Measurements from ENCODE around the gene TBC1D3K.
"Not testable (repeated sequence)": the region's sequence is repeated elsewhere in the genome, so short reads cannot be mapped to it uniquely, and the experiment has no call there.

TBC1D3K gene

DNA sequence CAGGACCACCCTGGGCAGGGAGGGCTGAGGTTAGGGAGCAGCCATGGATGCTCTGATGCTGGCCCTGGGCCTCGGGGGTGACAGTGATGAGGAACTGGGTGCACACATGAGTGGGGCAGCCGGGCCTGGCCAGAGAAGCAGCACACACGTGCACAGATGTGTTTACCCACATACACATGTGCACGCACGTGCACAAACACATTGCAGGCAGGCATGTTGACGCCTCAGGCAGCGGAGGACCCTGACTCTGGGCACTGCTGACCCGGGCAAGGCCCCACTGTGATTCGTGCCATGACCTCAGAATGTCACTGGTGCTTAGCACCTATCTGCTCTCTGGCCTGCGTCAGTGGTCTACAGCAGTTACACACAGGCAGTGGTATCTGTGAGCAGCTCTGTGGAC, at the start of gene TBC1D3K:
TBC1D3K (plus strand) TSS at position 301 of the 400 bp plus-strand sequence. CDS start 1,585 bp downstream, outside the sequence.
- not testable (repeated sequence) for H3K9me3 ChIP-seq (ENCODE audit: low read depth, low read length); H3K36me3 ChIP-seq (ENCODE audit: insufficient read depth, low read length); H3K4me3 ChIP-seq; H3K27ac ChIP-seq; DNase-seq (ENCODE audit: low read depth, low spot score); H3K9ac ChIP-seq (ENCODE audit: insufficient read length)

DNA sequence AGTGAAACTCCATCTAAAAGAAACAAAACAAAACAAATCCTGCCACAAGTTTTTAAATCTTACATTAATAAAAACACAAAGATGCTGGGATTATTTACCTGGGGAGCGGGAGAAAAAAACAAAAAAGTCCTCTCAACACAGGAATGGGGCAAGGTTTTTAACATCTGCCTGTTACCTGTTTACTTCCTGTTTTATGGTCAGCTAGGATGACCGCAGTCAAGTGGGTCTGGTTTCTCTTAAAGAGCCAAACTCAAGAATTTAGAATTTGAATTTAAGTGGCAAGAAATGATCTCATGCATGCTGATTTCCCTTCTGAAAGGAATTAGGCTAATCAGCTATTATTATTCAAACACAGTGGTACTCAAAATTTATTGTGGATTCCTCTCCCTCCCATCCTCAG, 39.7 kb upstream of the TBC1D3K start:
- no peak overlapping the region for H3K4me3 ChIP-seq
- TF ChIP-seq EZH2 (IDR thresholded peaks at IDR 0.05) (no peak), FOXP2 (optimal IDR thresholded peaks at IDR 0.05; ENCODE audit: control extremely low read depth, extremely low read length, insufficient read depth) (no peak), POLR2AphosphoS5 (IDR thresholded peaks at IDR 0.05; ENCODE audit: borderline replicate concordance, low read depth, low read length) (no peak)
- no peak overlapping the region for H3K27ac ChIP-seq
- no peak for DNase-seq (ENCODE audit: low read depth, low spot score)
- no peak overlapping the region for H3K9ac ChIP-seq (ENCODE audit: insufficient read length)
- no peaks in the 10 kb centered on the region for H3K9me3 ChIP-seq (ENCODE audit: low read depth, low read length)
- H3K36me3 ChIP-seq (ENCODE audit: insufficient read depth, low read length), result no peaks in the 10 kb centered on the region

GRCh38 chr17:37885136-37885535, 39.1 kb upstream of the TBC1D3K start:
- H3K9ac ChIP-seq (ENCODE audit: insufficient read length), result no peak overlapping the region
- no peak for TF ChIP-seq EZH2 (IDR thresholded peaks at IDR 0.05)
- no peak for TF ChIP-seq POLR2AphosphoS5 (IDR thresholded peaks at IDR 0.05; ENCODE audit: borderline replicate concordance, low read depth, low read length)
- no peak for TF ChIP-seq FOXP2 (optimal IDR thresholded peaks at IDR 0.05; ENCODE audit: control extremely low read depth, extremely low read length, insufficient read depth)
- no peak for DNase-seq (ENCODE audit: low read depth, low spot score)
- no peak overlapping the region for H3K4me3 ChIP-seq
- no peaks in the 10 kb centered on the region for H3K9me3 ChIP-seq (ENCODE audit: low read depth, low read length)
- H3K27ac ChIP-seq, result no peak overlapping the region
- no peaks in the 10 kb centered on the region for H3K36me3 ChIP-seq (ENCODE audit: insufficient read depth, low read length)

DNA sequence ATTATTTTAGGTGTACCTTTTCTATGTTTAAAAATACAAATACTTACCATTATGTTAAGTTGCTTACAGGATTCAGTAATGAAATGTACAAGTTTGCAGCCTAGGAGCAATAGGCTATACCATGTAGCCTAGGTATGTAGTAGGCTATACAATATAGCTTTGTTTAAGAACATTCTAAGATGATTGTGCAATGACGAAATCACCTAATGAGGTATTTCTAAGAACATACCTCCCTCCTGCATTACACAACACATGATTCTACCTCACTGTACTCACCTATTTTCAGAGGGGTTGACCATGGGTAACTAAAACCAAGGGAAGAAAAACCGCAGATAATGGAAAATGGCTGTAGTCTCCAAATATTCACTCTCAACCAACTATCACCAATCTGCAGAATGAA, 35.3 kb upstream of the TBC1D3K start:
- no peak for DNase-seq (ENCODE audit: low read depth, low spot score)
- no peaks in the 10 kb centered on the region for H3K36me3 ChIP-seq (ENCODE audit: insufficient read depth, low read length)
- no peak overlapping the region for H3K9ac ChIP-seq (ENCODE audit: insufficient read length)
- no peak overlapping the region for H3K4me3 ChIP-seq
- no peak overlapping the region for H3K27ac ChIP-seq
- TF ChIP-seq EZH2 (IDR thresholded peaks at IDR 0.05) (no peak), POLR2AphosphoS5 (IDR thresholded peaks at IDR 0.05; ENCODE audit: borderline replicate concordance, low read depth, low read length) (no peak), FOXP2 (optimal IDR thresholded peaks at IDR 0.05; ENCODE audit: control extremely low read depth, extremely low read length, insufficient read depth) (no peak)
- no peaks in the 10 kb centered on the region for H3K9me3 ChIP-seq (ENCODE audit: low read depth, low read length)

GRCh38 chr17:37896961-37897360, 27.3 kb upstream of the TBC1D3K start:
- H3K36me3 ChIP-seq (ENCODE audit: insufficient read depth, low read length); H3K4me3 ChIP-seq; DNase-seq (ENCODE audit: low read depth, low spot score); H3K9ac ChIP-seq (ENCODE audit: insufficient read length); H3K27ac ChIP-seq; H3K9me3 ChIP-seq (ENCODE audit: low read depth, low read length): not testable (repeated sequence)
